Lung (tissue), 12 donors: Measurements from ENCODE around the gene CEP78. TPM values are rescaled to one million over a fixed set of nuclear protein-coding genes. Genes with fewer than 3 reads are reported as not detected.
"Not testable (repeated sequence)": the region's sequence is repeated elsewhere in the genome, so short reads cannot be mapped to it uniquely, and the experiment has no call there.

Source experiments
- ATAC-seq: fragments of 200-7000 bp; cut with Tn5 transposase; one replicate; pipeline ENCODE4 v1.9.1; 2020; ENCODE audit warnings: moderate number of reproducible peaks; ENCODE audit not compliant: insufficient read depth, low FRiP score
- DNase-seq, 3 donors: peaks; one replicate each; pipeline ENCODE4 v3.0.0-alpha.2; 2013 to 2017
- H3K27ac ChIP-seq, 2 donors: one replicate each; pipeline ENCODE4 v1.5.1; 2013; ENCODE audit warnings: mild to moderate bottlenecking in 2 of 2, moderate library complexity in 2 of 2, control low read depth in 1 of 2, inconsistent platforms in 1 of 2, low read depth in 1 of 2, low read length in 1 of 2
- H3K27me3 ChIP-seq, 3 donors: one replicate each; pipeline ENCODE4 v1.5.1; 2013; ENCODE audit warnings: low read length in 2 of 3; ENCODE audit not compliant: control insufficient read depth in 3 of 3, insufficient read depth in 3 of 3
- H3K36me3 ChIP-seq, 4 donors: one replicate each; pipeline ENCODE4 v1.5.1; 2013; ENCODE audit warnings: low read length in 4 of 4, mild to moderate bottlenecking in 1 of 4, moderate library complexity in 1 of 4; ENCODE audit not compliant: control insufficient read depth in 4 of 4, insufficient read depth in 4 of 4
- H3K4me1 ChIP-seq, 5 donors: one replicate each; pipeline ENCODE4 v1.5.1; 2013; ENCODE audit warnings: low read length in 5 of 5, mild to moderate bottlenecking in 2 of 5, moderate library complexity in 1 of 5; ENCODE audit not compliant: control insufficient read depth in 5 of 5, insufficient read depth in 5 of 5
- H3K4me3 ChIP-seq: one replicate; pipeline ENCODE4 v1.5.1; 2013; ENCODE audit warnings: mild to moderate bottlenecking, control low read depth, moderate library complexity
- H3K9ac ChIP-seq, 2 donors: one replicate each; pipeline ENCODE4 v1.5.1; 2013; ENCODE audit warnings: low read length in 2 of 2, control low read depth in 1 of 2; ENCODE audit not compliant: insufficient read depth in 1 of 2
- H3K9me3 ChIP-seq, 4 donors: one replicate each; pipeline ENCODE4 v1.5.1; 2013; ENCODE audit warnings: low read length in 3 of 4, mild to moderate bottlenecking in 1 of 4, moderate library complexity in 1 of 4; ENCODE audit not compliant: control insufficient read depth in 4 of 4, insufficient read depth in 3 of 4
- WGBS, 2 donors: extraction: QIAGEN DNeasy Blood & Tissue Kit; methylation state at CpG; one replicate each; pipeline ENCODE4 v1.1.7; 2013; 5-methylcytosine and 5-hydroxymethylcytosine counted together
- polyA plus RNA-seq, 2 donors: library from polyadenylated mRNA; stranded (reverse); fragments of 200-250 nt; gene quantifications; one replicate each; pipeline ENCODE4 v1.2.1, GENCODE V29; 2013
- total RNA-seq, 2 donors: library from RNA; depleted of rRNA in 1 of 2; stranded (reverse); fragments of >200 nt in 1 of 2; gene quantifications; one replicate each; pipeline ENCODE4 v1.2.1, GENCODE V29; 2014 to 2021
- TF ChIP-seq, protein P1 (sequence below): IDR thresholded peaks from 2 replicates; pipeline ENCODE4 v1.5.1; 2012; ENCODE audit warnings: mild to moderate bottlenecking; ENCODE audit errors: control extremely low read depth, extremely low read depth
- donor health status: control.
- donor health status: control.
- donor health status: Bipolar disorder and iron deficiency.
- donor health status: healthy.
- donor health status: DM: yes; HTN: yes; CAD: no.

CEP78 gene
- total and polyA plus RNA-seq, 4 donors: 3.7 to 38.0 (median 11.6) TPM

DNA sequence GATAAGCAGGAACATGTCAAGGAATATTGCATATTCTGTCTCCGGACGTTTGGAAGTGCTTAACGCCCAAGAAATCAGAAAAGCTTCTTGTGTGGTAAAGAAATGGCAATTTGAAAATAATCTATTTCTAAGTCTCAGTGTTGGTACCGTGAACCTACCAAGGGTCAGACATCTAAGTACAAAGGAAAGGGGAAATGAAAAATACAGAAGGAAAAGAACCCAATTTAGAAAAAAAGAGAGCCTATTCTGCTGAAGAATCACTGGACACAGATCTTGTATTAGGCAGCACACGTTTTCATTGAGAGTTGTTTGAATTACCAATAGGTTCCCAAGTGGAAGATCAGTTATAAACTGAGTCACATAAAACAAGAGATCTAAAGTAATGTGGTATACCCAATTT lies 46.9 kb upstream of the CEP78 start:
- Histone ChIP-seq H3K36me3 (no peaks in the 10 kb centered on the region), H3K4me1 (no peaks in the 10 kb centered on the region)
- WGBS, 2 donors: 68 to 75% methylated on average over 5 of the region's 5 CpGs

DNA sequence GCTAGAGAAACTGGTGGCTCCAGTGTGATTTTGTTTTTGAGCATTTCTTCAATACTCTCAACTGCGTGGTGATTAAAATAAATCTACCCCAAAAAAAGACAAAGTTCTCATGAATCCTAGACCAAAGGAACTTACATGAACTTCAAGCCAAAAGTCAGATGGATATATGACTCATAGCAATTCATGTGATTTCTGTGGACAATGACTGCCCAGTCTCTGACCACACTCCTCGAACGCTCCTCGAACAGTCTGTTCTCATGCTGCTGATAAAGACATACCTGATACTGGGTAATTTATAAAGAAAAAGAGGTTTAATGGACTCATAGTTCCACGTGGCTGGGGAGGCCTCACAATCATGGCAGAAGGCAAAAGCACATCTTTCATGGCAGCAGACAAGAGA lies 46.4 kb upstream of the CEP78 start:
- Histone ChIP-seq H3K9ac (no peak overlapping the region), H3K9me3 (no peaks in the 10 kb centered on the region), H3K36me3 (no peaks in the 10 kb centered on the region), H3K27me3 (no peaks in the 10 kb centered on the region), H3K4me1 (no peaks in the 10 kb centered on the region), H3K4me3 (no peak overlapping the region), H3K27ac (no peak overlapping the region)
- ATAC-seq (peak; percentile 41), DNase-seq (no peak)
- TF ChIP-seq, protein P1, sequence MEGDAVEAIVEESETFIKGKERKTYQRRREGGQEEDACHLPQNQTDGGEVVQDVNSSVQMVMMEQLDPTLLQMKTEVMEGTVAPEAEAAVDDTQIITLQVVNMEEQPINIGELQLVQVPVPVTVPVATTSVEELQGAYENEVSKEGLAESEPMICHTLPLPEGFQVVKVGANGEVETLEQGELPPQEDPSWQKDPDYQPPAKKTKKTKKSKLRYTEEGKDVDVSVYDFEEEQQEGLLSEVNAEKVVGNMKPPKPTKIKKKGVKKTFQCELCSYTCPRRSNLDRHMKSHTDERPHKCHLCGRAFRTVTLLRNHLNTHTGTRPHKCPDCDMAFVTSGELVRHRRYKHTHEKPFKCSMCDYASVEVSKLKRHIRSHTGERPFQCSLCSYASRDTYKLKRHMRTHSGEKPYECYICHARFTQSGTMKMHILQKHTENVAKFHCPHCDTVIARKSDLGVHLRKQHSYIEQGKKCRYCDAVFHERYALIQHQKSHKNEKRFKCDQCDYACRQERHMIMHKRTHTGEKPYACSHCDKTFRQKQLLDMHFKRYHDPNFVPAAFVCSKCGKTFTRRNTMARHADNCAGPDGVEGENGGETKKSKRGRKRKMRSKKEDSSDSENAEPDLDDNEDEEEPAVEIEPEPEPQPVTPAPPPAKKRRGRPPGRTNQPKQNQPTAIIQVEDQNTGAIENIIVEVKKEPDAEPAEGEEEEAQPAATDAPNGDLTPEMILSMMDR: no peak
- WGBS, 2 donors: 71 to 83% methylated on average over 5 of the region's 5 CpGs

More for the DNA sequence above, 46.9 kb upstream of the CEP78 start:
- no peak overlapping the region for H3K9ac ChIP-seq
- H3K9me3 ChIP-seq: no peaks in the 10 kb centered on the region
- ATAC-seq (no peak), DNase-seq (no peak)
- TF ChIP-seq, protein P1: no peak
- H3K27me3 ChIP-seq: no peaks in the 10 kb centered on the region
- H3K27ac ChIP-seq: no peak overlapping the region
- H3K4me3 ChIP-seq: no peak overlapping the region

DNA sequence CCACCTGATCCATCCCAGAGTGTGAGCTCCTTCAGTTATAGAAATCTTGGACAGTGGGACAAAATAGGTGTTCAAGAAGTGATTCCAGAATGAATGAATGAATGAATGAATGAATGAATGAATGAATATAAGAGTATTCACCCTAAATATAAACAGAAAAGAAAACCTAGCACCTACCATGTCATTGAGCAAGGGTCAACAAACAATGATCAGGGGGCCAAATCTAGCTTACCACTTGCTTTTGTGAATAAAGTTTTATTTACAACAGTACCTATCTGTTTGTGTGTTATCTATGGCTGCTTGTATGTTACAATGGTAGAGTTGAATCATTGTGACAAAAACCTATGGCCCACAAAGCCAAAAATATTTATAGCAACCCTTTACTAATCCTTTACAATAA lies 43.9 kb upstream of the CEP78 start:
- DNase-seq (no peak), ATAC-seq (no peak)
- H3K36me3 ChIP-seq: no peaks in the 10 kb centered on the region
- H3K9me3 ChIP-seq: no peaks in the 10 kb centered on the region
- H3K27ac ChIP-seq: no peak overlapping the region
- H3K4me1 ChIP-seq: no peaks in the 10 kb centered on the region
- H3K27me3 ChIP-seq: no peaks in the 10 kb centered on the region
- TF ChIP-seq, protein P1: no peak
- no peak overlapping the region for H3K9ac ChIP-seq
- no peak overlapping the region for H3K4me3 ChIP-seq

DNA sequence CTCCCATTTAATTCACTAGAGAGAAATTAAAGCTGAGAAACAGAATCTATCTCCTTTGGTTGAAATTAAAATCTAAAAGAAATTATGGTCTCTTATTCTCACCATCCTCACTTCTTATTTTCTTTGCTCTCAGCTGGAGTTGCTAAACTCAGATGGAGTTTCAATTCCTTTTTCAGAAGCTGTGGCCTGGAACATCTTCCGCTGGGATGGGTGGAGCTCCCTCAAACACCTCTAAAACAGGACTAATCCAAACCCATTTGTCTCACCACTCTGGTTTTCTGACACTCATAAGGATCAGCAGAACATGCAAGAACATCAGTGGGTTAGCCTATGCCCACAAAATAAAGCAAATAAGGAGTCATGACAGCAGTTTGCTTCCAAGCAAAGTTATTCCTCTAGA lies 39.6 kb upstream of the CEP78 start:
- H3K4me3 ChIP-seq: no peak overlapping the region
- TF ChIP-seq, protein P1: no peak
- H3K36me3 ChIP-seq: no peaks in the 10 kb centered on the region
- H3K27me3 ChIP-seq: no peaks in the 10 kb centered on the region
- H3K4me1 ChIP-seq: peaks cover 0 to 7% (median 0%) of the 10 kb centered on the region in 5 donors
- H3K27ac ChIP-seq: no peak overlapping the region
- no peaks in the 10 kb centered on the region for H3K9me3 ChIP-seq
- 87 to 93% methylated on average over 1 of the region's 1 CpG for WGBS, 2 donors
- ATAC-seq (no peak), DNase-seq (no peak)
- H3K9ac ChIP-seq: no peak overlapping the region

DNA sequence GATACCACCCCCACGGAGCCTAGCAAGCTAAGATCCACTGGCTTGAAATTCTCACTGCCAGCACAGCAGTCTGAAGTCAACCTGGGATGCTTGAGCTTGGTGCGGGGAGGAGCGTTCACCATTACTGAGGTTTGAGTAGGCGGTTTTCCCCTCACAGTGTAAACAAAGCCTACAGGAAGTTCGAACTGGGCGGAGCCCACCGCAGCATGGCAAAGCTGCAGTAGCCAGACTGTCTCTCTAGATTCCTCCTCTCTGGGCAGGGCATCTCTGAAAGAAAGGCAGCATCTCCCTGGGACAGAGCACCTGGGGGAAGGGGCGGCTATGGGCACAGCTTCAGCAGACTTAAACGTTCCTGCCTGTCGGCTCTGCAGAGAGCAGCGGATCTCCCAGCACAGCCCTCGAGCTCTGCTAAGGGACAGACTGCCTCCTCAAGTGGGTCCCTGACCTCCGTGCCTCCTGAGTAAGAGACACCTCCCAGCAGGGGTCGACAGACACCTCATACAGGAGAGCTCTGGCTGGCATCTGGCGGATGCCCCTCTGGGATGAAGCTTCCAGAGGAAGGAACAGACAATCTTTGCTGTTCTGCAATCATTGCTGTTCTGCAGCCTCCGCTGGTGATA lies 34.6 kb upstream of the CEP78 start:
- DNase-seq: peak in 2 of 3 donors; percentile 18 to 24
- H3K4me3 ChIP-seq, ATAC-seq: not testable (repeated sequence)

More for the DNA sequence above, 34.6 kb upstream of the CEP78 start:
- not testable (repeated sequence) for H3K27ac ChIP-seq, H3K9me3 ChIP-seq, H3K36me3 ChIP-seq, H3K9ac ChIP-seq, H3K27me3 ChIP-seq, H3K4me1 ChIP-seq
- WGBS, 2 donors: 32 to 37% methylated on average over 16 of the region's 16 CpGs
